ENCODE measurements around the gene RFX6. TPM values are rescaled to one million over a fixed set of nuclear protein-coding genes. Genes with fewer than 3 reads are reported as not detected.

RFX6 gene
- total and polyA plus RNA-seq, 7 donors = 0.16 to 1.8 (median 0.46) TPM; not detected in 4

GRCh38 chr6:116941727-116942126 lies 64.7 kb downstream of the RFX6 start:
- DNase-seq = no peak
- Histone ChIP-seq H3K4me3 (no peak overlapping the region), H3K36me3 (no peaks in the 10 kb centered on the region), H3K27me3 (no peaks in the 10 kb centered on the region), H3K27ac (no peak overlapping the region), H3K4me1 (no peaks in the 10 kb centered on the region), H3K9me3 (no peaks in the 10 kb centered on the region)
- 60 to 64% methylated on average over 4 of the region's 4 CpGs for WGBS, 2 donors
- intact Hi-C loops (cut with DNase I) = no loop called here
- TF ChIP-seq POLR2AphosphoS5 (IDR thresholded peaks at IDR 0.05) (no peak), EP300 (IDR thresholded peaks at IDR 0.05) (no peak), CTCF (IDR thresholded peaks at IDR 0.05) (no peak), POLR2A (IDR thresholded peaks at IDR 0.05) (no peak)

DNA sequence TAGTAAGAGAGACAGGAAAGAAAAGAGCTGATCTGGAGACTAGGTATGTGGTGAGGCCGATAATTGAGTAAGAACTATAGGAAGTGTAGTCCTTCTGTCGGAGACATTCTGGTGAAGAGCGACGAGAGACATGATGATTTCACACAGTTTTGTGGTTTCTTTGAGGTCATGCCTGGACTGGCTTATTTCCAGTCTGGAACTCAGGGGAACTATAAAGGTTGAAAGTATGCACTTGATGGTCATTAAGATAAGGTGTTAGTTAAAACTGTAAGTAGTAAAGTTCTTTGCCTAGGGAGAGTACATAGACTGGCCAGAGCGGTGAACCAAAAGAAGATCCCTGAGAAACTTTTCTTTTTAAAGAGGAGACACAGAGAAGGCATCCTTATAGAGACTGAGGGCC lies 68.8 kb downstream of the RFX6 start:
- H3K9me3 ChIP-seq = no peaks in the 10 kb centered on the region
- DNase-seq = no peak
- no peaks in the 10 kb centered on the region for H3K27me3 ChIP-seq
- TF ChIP-seq POLR2AphosphoS5 (IDR thresholded peaks at IDR 0.05) = no peak
- no peak for TF ChIP-seq POLR2A (IDR thresholded peaks at IDR 0.05)
- no peak overlapping the region for H3K4me3 ChIP-seq
- H3K36me3 ChIP-seq = no peaks in the 10 kb centered on the region
- WGBS, 2 donors = 7 to 37% methylated on average over 5 of the region's 5 CpGs
- H3K4me1 ChIP-seq = no peaks in the 10 kb centered on the region
- H3K27ac ChIP-seq = no peak overlapping the region
- intact Hi-C loops (cut with DNase I) = no loop called here

DNA sequence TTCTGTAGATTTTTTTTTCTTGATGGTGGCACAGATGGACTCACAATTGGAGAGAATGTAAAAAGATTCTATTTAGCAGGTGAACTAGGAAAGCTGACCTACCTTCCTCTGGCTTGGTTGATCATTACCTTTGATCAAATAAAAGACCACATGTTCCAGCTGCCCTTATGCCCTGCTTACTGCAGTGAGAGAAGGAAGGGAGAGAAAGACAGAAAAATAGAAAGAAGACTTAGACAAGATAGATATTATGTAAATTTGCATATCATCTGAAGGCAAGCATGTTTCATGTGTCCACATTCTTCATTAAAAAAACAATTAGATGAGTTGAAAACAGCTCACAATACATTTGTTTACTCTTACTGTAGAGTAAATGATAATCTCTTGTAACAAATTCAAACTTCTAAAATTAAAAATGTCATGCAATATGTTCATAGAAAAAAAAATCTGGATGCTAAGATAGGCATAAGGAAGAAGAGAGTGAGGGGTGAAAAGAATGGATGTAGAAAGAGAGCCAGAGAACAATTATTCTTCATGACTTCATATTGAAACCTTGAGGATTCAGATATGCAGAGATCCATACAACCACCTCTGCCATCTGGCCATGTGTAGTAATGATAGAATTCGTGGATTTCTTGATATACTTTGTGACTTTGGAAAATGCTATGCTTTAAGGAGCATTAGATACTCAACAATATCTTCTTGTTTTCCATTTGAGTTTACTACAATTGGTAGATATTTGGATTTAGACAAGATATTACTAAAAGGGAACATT lies 71.7 kb downstream of the RFX6 start:
- intact Hi-C loops (cut with DNase I) = no loop called here
- no peaks in the 10 kb centered on the region for H3K36me3 ChIP-seq
- no peak overlapping the region for H3K27ac ChIP-seq
- no peak overlapping the region for H3K4me3 ChIP-seq
- 8 to 45% methylated on average over 1 of the region's 1 CpG for WGBS, 2 donors
- no peaks in the 10 kb centered on the region for H3K4me1 ChIP-seq
- H3K9me3 ChIP-seq = no peaks in the 10 kb centered on the region
- TF ChIP-seq POLR2AphosphoS5 (IDR thresholded peaks at IDR 0.05) = no peak
- no peak for TF ChIP-seq CTCF (IDR thresholded peaks at IDR 0.05)
- no peak for TF ChIP-seq POLR2A (IDR thresholded peaks at IDR 0.05)
- no peak for TF ChIP-seq EP300 (IDR thresholded peaks at IDR 0.05)
- DNase-seq = no peak
- no peaks in the 10 kb centered on the region for H3K27me3 ChIP-seq

DNA sequence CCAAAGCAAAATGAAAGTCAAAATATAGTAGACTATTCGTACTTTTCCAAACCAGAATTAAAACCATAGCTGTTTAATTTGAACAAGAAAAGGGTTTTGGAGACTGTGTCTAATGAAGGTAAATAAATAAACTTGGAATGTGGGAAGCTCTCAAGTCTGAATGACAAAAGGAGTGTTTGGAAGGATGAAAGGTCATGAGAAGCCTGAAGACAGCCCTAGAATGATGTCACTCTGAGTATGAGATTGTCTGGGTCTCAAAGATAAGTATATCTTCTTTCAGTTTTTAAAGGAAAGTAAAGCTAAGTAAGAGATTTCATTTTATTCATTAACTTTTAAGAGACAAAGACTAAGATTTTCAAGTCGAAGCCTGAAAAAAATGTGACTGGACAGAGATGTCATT lies 72.9 kb downstream of the RFX6 start:
- TF ChIP-seq EP300 (IDR thresholded peaks at IDR 0.05) (no peak), CTCF (IDR thresholded peaks at IDR 0.05) (no peak), POLR2AphosphoS5 (IDR thresholded peaks at IDR 0.05) (no peak), POLR2A (IDR thresholded peaks at IDR 0.05) (no peak)
- Histone ChIP-seq H3K27me3 (no peaks in the 10 kb centered on the region), H3K27ac (no peak overlapping the region), H3K36me3 (no peaks in the 10 kb centered on the region), H3K9me3 (no peaks in the 10 kb centered on the region), H3K4me1 (no peaks in the 10 kb centered on the region), H3K4me3 (no peak overlapping the region)
- intact Hi-C loops (cut with DNase I) = no loop called here
- 47 to 57% methylated on average over 2 of the region's 2 CpGs for WGBS, 2 donors
- no peak for DNase-seq

DNA sequence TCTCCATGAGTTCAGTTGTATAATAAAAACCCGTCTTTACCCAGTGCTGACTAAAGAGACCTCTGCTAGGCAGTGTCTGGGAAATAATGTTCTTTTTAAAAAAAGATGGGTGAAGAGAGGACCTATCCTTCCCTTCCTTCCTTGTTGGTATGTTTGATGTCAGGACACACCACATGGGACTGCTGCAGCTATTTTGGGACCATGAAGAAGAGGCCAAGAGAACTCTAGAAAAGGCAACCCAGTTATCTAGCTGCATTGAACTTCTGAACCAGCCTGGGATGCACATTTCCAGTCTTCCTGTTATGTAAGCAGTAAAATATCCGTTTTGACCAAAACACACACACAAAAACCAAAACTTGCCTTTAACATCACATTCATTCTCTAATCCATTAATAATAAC lies 77.3 kb downstream of the RFX6 start:
- no peak for TF ChIP-seq POLR2AphosphoS5 (IDR thresholded peaks at IDR 0.05)
- no peak for TF ChIP-seq CTCF (IDR thresholded peaks at IDR 0.05)
- no peak for TF ChIP-seq EP300 (IDR thresholded peaks at IDR 0.05)
- TF ChIP-seq POLR2A (IDR thresholded peaks at IDR 0.05) = no peak
- H3K36me3 ChIP-seq = no peaks in the 10 kb centered on the region
- no peaks in the 10 kb centered on the region for H3K27me3 ChIP-seq
- WGBS, 2 donors = 7 to 40% methylated on average over 2 of the region's 2 CpGs
- no peaks in the 10 kb centered on the region for H3K4me1 ChIP-seq
- DNase-seq = no peak
- H3K9me3 ChIP-seq = no peaks in the 10 kb centered on the region
- no peak overlapping the region for H3K27ac ChIP-seq
- intact Hi-C loops (cut with DNase I) = no loop called here
- H3K4me3 ChIP-seq = no peak overlapping the region
